Measurements from ENCODE around the gene C3AR1.

DNA sequence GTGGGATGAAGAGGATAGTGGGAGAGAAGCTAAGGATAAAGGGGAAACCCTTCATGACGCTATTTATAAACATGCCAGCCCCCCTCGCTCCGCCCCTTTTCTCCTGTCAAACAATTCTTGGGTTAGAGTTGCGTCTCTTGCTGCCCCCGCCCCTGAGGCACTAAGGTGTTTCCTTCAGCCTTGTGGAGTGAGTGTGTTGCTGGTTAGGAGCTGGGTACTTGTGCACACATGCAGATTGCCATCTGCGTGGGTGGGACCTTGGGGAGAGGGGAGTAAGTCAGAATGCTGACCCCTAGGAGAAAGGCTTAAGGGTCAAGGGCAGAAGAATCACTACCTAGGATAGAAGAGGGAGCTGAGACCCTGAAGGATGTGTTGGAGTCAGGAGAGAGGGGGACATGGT lies 28.2 kb downstream of the C3AR1 start:
- TF ChIP-seq ZNF788 (CRISPR knock-in tag; IDR thresholded peaks at IDR 0.05; ENCODE audit: borderline replicate concordance) (no peak), ZZZ3 (CRISPR knock-in tag; IDR thresholded peaks at IDR 0.05; ENCODE audit: borderline replicate concordance) (no peak), ZBTB7A (CRISPR knock-in tag; IDR thresholded peaks at IDR 0.05) (no peak)

All from HepG2 (cell line).